Fibroblast of pulmonary artery (primary cell): ENCODE data around the gene ECT2L.
A peak's percentile ranks its signal among the peaks of the same experiment; 100 is the strongest.

Experiments used
- DNase-seq: peaks from one replicate; pipeline ENCODE4 v3.0.0-alpha.2; 2010; ENCODE audit warnings: low read depth
- H3K4me3 ChIP-seq: replicated peaks from 2 replicates; pipeline ENCODE4 v1.5.1; 2011; ENCODE audit warnings: low read depth, mild to moderate bottlenecking, control low read depth, low read length, moderate library complexity
- CTCF ChIP-seq: IDR thresholded peaks from 2 replicates; pipeline ENCODE4 v1.5.1; 2011; ENCODE audit warnings: mild to moderate bottlenecking, control low read depth, low read length, inconsistent platforms; ENCODE audit errors: missing control alignments

ECT2L gene

GRCh38 chr6:138856654-138857053, 60.8 kb downstream of the ECT2L start:
- no peak for DNase-seq
- H3K4me3 ChIP-seq = no peak overlapping the region
- TF ChIP-seq CTCF = no peak

DNA sequence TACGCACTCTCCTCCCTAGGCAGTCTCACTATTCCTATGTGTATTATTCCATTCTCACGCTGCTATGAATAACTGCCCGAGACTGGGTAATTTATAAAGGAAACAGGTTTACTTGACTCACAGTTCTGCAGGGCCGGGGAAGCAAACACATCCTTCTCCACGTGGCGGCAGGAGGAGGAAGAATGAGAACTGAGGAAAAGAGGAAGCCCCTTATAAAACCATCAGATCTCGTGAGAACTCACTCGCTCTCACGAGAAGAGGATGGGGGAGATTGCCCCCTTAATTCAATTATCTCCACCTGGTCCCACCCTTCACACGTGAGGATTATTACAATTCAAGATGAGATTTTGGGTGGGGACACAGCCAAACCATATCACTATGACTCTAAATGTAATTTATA, 61.9 kb downstream of the ECT2L start:
- no peak for TF ChIP-seq CTCF
- no peak overlapping the region for H3K4me3 ChIP-seq
- DNase-seq = no peak

DNA sequence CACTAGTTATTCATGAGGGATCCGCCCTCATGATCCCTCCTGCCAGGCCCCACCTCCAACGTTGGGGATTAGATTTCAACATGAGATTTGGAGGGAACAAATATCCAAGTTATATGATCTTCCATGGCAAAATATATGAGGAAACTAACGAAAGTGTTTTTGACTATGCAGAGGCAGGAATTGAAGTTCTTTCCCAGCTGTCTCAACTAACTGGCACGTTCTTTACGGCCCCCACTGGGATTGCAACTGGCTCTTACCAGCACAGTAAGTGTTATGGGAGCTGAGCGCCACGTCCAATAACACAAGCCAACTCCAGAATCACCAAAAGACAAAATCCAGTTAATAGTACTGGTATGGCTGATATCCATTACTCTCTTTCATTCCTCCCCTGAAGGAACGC, 66.6 kb downstream of the ECT2L start:
- no peak for DNase-seq
- H3K4me3 ChIP-seq = no peak overlapping the region
- TF ChIP-seq CTCF = no peak

GRCh38 chr6:138863321-138863720, 67.4 kb downstream of the ECT2L start:
- no peak for DNase-seq
- no peak overlapping the region for H3K4me3 ChIP-seq
- TF ChIP-seq CTCF = no peak

- peak; percentile 16 for DNase-seq
- no peak overlapping the region for H3K4me3 ChIP-seq
- no peak for TF ChIP-seq CTCF
Observed at GRCh38 chr6:138864343-138864890, 68.5 kb downstream of the ECT2L start.

DNA sequence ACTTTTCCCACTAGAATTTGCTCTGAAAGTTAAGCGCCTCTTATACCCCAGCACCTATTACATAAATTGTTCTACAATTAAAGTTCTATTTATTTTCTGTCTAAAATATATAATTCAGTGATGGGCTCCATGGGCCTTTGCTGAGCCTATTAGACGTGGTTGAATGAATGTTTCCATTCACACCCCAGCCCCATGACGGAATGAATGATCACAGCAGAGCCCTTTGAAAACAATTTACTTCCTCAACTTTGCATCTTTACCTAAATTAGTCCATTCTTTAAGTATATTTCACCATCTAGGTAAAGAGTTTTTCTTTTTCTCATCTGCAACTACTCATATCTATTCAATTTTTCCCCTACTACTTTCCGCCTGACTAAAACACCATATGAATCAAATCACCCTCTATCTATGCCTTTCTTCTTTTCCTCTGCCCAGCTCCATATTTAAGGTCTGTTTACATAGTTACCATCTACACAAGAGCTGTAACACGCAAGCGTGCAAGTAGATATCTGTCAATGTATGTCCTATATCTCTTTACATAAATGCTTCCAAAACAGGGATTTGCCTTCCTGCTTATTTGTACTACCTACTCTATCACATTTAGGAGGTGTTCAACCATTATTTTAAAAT, 69.7 kb downstream of the ECT2L start:
- no peak for DNase-seq
- TF ChIP-seq CTCF = no peak
- no peak overlapping the region for H3K4me3 ChIP-seq

GRCh38 chr6:138868181-138868580, 72.3 kb downstream of the ECT2L start:
- no peak for TF ChIP-seq CTCF
- H3K4me3 ChIP-seq = no peak overlapping the region
- DNase-seq = no peak
